AG10803 (cell line): ENCODE measurements around the gene TTLL11.

Experiments used
- DNase-seq: peaks from one replicate; pipeline ENCODE4 v3.0.0; 2010; ENCODE audit warnings: low read depth
- H3K4me3 ChIP-seq: 2 replicates; pipeline ENCODE4 v1.5.1; 2011; ENCODE audit warnings: mild to moderate bottlenecking, low read length, control low read depth
- TF ChIP-seq, protein P1 (sequence below): conservative IDR thresholded peaks from 2 replicates; pipeline ENCODE4 v1.5.1; 2011; ENCODE audit warnings: mild to moderate bottlenecking, low read length, control low read depth, inconsistent platforms

The TTLL11 gene

DNA sequence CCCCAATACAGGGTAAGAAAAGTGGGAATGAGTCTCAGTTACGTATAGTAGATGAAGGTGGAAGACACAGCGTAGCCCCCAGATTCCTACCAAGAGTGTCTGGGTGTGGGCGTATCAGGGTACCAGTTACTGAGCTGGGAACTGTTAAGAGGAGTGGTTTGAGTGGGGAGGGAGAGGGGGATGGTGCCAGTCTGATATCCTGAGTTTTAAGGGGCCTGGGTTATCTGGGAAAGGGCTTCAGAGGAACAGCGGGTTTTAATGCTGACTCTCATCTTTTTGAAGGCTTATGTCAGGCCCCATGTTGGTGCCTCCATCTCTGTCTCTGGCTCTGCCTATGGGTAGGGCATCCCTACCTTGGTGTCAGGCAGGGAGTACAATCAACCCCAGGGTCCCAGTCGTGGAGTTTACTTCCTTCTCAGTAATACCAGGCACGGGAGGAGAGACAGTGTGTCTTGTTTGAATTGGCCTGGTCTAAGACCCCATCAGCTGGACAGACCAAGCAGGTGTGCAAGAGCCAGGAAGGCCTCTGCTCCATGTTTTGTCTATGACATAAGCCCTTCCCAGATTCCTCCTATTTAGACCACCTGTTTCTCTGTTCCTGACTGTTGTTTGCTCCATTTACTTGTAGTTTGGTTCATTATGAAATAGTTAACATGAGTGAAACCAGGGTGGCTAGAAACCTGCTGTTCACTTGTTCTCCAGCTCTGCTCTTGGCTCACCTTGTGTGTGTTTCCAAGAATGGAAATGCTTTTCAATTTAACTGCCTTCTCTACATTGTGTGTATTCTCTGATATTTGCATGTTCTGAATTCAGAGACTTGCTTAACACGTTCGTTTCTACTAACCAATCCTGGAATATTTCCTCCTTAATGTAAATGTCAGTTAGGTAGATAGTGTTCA, 316.1 kb downstream of the TTLL11 start:
- no peak for DNase-seq
- TF ChIP-seq, protein P1, sequence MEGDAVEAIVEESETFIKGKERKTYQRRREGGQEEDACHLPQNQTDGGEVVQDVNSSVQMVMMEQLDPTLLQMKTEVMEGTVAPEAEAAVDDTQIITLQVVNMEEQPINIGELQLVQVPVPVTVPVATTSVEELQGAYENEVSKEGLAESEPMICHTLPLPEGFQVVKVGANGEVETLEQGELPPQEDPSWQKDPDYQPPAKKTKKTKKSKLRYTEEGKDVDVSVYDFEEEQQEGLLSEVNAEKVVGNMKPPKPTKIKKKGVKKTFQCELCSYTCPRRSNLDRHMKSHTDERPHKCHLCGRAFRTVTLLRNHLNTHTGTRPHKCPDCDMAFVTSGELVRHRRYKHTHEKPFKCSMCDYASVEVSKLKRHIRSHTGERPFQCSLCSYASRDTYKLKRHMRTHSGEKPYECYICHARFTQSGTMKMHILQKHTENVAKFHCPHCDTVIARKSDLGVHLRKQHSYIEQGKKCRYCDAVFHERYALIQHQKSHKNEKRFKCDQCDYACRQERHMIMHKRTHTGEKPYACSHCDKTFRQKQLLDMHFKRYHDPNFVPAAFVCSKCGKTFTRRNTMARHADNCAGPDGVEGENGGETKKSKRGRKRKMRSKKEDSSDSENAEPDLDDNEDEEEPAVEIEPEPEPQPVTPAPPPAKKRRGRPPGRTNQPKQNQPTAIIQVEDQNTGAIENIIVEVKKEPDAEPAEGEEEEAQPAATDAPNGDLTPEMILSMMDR = no peak

DNA sequence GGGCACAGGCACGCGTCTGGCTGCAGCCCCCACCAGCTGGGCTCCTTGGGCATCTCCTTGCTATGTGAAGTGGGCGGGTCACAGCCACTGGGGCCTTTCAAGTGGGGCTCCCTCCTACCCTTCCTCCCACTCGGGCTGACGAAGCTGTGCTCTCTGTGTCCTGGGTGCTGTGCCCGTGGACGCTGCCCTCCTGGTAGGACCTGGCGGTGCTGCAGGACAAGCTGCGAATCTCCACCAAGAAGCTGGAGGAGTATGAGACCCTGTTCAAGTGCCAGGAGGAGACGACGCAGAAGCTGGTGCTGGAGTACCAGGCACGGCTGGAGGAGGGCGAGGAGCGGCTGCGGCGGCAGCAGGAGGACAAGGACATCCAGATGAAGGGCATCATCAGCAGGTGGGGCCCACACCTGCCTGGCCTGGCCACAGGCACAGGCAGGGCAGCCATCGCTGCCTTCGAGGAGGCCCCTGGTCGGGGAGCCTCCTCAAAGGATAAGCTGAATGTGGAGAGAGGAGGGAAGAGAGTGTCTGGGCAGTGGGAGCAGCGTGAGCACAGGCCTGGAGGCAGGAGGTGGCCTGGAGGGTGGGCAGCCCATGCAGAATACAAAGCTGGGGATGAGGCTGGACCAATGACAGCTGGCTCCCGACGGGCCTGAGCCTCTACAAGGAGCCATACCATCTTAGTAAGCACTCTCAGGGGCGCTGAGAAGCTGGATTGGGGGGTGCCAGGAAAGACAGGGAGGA, 316.9 kb downstream of the TTLL11 start:
- TF ChIP-seq, protein P1 = no peak
- no peak for DNase-seq
- no peak overlapping the region for H3K4me3 ChIP-seq

More for the DNA sequence above, 316.1 kb downstream of the TTLL11 start:
- H3K4me3 ChIP-seq = no peak overlapping the region

DNA sequence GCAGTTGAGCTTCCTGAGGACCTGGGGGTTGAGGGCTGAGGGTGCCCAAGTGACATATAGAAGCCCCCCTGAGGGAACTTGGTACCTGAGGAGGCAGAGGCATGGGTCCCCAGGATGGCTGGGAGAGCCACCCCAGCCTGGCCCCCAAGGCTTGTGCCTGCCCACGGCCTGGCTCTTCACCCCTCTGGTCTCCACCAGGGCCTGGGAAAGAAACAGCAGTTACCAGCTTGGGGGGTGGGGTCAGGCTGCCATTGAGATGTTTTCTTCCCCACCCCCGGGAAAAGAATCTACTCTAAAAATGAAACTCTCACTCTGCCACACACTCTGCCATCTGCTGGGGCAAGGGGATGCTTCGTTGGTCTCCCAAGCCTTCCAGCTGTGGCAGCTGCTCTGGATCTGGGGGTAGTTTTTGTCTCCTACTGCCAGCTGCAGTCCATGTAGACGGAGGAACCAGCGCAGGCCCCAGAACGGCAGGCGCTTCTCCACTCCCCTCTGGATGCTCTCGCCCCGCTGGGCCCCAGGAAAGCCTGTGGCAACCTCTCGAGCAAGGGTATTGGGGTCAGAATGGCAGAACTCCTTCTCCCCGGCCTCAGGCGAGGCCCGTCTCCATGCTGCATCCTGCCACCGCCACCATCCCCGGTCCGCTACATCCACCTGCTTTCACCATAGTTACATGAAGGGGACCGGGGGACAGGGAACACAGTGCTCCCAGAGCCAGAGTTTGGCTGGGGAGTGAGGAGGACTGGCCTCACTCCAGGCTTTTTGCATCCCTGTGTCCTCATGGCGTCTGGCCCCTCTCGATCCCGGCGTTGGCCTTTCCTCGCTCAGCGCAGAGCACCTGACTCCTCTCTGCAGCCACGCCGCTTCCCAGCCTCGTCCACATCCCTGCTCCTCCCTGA, 318.1 kb downstream of the TTLL11 start:
- H3K4me3 ChIP-seq = no peak overlapping the region
- TF ChIP-seq, protein P1 = no peak

DNA sequence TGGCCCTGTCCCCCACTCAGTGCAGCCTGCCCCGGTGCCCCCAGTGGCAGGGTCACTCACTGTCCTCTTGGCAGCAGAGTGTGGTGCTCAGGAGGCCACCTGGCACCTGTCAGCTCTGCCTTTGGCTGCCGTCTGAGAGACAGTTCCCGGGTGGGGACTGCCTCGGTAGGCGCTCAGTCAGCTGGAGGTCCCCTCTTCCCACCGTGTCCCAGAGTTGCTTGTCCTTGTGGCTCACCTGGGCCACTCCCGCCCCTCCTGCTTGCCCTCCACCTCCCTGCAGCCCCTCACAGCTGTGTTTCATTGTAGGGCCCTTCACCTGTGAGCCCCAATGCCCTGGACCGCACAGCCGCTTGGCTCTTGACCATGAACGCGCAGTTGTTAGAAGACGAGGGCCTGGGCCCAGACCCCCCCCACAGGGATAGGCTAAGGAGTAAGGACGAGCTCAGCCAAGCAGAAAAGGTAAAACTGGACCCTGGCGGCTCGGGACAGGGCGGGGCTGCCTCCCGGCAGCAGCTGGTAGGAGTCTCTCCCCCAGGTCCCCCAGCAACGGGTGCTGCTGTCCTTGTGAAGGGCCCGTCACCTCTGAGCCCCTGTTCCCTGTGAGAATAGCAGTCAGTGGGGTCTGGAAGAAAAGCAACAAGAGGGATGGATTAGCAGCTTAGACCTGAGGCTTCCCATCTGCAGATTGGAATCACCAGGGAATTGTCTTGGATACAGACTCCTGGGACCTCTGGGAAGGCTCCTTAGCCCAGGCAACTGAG, 319.0 kb downstream of the TTLL11 start:
- TF ChIP-seq, protein P1 = no peak
- no peak overlapping the region for H3K4me3 ChIP-seq
- no peak for DNase-seq

More for the DNA sequence above, 318.1 kb downstream of the TTLL11 start:
- DNase-seq = no peak

DNA sequence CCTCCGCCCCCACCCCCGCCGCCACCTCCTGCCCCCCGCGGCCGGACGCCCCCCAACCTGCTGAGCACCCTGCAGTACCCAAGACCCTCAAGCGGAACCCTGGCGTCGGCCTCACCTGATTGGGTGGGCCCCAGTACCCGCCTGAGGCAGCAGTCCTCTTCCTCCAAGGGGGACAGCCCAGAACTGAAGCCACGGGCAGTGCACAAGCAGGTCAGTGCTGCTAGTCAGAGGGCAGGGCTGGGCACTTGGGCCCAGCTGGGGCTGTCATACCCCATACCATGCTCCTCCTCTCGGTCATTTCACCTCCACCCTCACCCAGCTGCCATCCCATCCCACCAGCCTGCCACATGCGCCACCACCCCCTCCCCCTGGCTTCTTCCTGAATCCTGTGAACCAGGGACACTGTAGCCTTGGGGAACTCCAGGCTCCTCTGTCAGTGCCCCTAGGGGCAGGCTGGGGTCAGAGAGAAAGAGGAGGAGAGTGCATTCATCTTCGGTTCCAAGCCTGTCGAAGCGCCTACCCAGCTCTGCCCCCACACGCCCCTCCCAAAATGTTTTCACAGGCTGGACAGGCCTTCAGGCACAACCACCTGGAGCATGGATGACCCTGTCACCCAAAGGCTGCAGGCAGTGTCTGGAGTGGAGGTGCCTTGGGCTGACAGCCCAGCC, 319.7 kb downstream of the TTLL11 start:
- no peak for DNase-seq
- no peak overlapping the region for H3K4me3 ChIP-seq
- TF ChIP-seq, protein P1 = no peak
